ENCODE results near the gene CREB3. TPM values are rescaled to one million over a fixed set of nuclear protein-coding genes. Genes with fewer than 3 reads are reported as not detected.

CREB3 gene
- total RNA-seq, 1 experiment from 2014 or later = 26.5 TPM

- H3K27me3 Mint-ChIP-seq (ENCODE audit: unreplicated experiment) = no peaks in the 10 kb centered on the region
- no peak overlapping the region for H3K4me3 Mint-ChIP-seq (ENCODE audit: low read depth, unreplicated experiment)
- no peak for TF ChIP-seq CTCF (IDR thresholded peaks at IDR 0.05; ENCODE audit: unreplicated experiment)
Measured at GRCh38 chr9:35771534-35771933, 39.1 kb downstream of the CREB3 start.

GRCh38 chr9:35771943-35772342 is 39.5 kb downstream of the CREB3 start:
- peaks cover 7% of the 10 kb centered on the region for H3K4me1 Mint-ChIP-seq (ENCODE audit: low read depth, unreplicated experiment)
- H3K27ac Mint-ChIP-seq (ENCODE audit: unreplicated experiment) = no peak overlapping the region
- H3K36me3 Mint-ChIP-seq (ENCODE audit: insufficient read depth, unreplicated experiment) = peaks cover 4% of the 10 kb centered on the region
- intact Hi-C loops (cut with micrococcal nuclease; ENCODE audit: unreplicated experiment) = no loop called here
- BruUV-seq (replicated peaks) = no TSS peak
- CTCF ChIA-PET = no interaction called here
- no peak for TF ChIP-seq CTCF (IDR thresholded peaks at IDR 0.05; ENCODE audit: unreplicated experiment)
- no peaks in the 10 kb centered on the region for H3K9me3 Mint-ChIP-seq (ENCODE audit: low read depth, unreplicated experiment)
- H3K4me3 Mint-ChIP-seq (ENCODE audit: low read depth, unreplicated experiment) = no peak overlapping the region
- DNase-seq = peak; percentile 26
- no peaks in the 10 kb centered on the region for H3K27me3 Mint-ChIP-seq (ENCODE audit: unreplicated experiment)

More at GRCh38 chr9:35771534-35771933, 39.1 kb downstream of the CREB3 start:
- Mint-ChIP-seq H3K36me3 (ENCODE audit: insufficient read depth, unreplicated experiment) (peaks cover 4% of the 10 kb centered on the region), H3K9me3 (ENCODE audit: low read depth, unreplicated experiment) (no peaks in the 10 kb centered on the region), H3K27ac (ENCODE audit: unreplicated experiment) (no peak overlapping the region), H3K4me1 (ENCODE audit: low read depth, unreplicated experiment) (peaks cover 7% of the 10 kb centered on the region)
- CTCF ChIA-PET = no interaction called here
- DNase-seq = peak; percentile 34
- intact Hi-C loops (cut with micrococcal nuclease; ENCODE audit: unreplicated experiment) = no loop called here
- BruUV-seq (replicated peaks) = no TSS peak

DNA sequence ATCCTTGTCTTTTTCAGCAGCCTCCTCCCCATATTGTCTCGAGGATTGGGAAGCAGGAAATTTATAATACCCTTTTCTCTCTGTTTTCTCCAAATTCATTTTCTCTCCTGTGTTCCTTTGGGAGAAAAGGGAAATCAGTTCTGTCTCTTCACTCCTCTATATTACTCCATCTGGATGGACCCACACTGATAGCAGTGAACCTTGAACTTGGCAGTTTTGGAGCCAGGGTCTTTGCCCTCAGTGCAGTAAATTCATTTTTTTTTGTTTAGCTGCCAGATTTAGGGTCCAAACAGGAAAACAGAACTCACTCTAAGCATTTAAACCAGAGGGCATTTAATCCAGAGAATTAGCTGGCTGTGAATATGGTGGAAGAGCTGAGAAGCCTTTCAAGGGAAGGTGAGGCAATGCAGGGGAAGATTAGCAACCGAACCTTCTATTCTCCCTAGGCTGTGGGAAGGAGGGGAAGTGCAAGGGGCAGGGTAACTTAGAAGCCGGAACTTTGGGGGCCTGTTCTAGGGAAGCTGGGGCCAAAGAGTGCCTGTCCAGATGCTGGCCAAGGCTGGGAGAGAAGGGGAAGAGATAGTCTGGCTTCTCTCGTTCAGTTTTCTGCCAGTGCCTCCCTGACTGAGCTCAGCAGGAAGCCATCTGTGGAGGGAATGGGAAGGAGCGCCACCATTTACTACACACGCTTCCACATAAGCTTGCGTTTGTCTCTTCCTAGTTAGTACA is 42.6 kb downstream of the CREB3 start:
- no TSS peak for BruUV-seq (replicated peaks)
- TF ChIP-seq CTCF (IDR thresholded peaks at IDR 0.05; ENCODE audit: unreplicated experiment) = no peak
- H3K36me3 Mint-ChIP-seq (ENCODE audit: insufficient read depth, unreplicated experiment) = peaks cover 8% of the 10 kb centered on the region

GRCh38 chr9:35776018-35776417 is 43.6 kb downstream of the CREB3 start:
- CTCF ChIA-PET = no interaction called here
- no peak overlapping the region for H3K27ac Mint-ChIP-seq (ENCODE audit: unreplicated experiment)
- BruUV-seq (replicated peaks) = no TSS peak
- H3K9me3 Mint-ChIP-seq (ENCODE audit: low read depth, unreplicated experiment) = no peaks in the 10 kb centered on the region
- DNase-seq = no peak
- no peaks in the 10 kb centered on the region for H3K27me3 Mint-ChIP-seq (ENCODE audit: unreplicated experiment)
- H3K4me1 Mint-ChIP-seq (ENCODE audit: low read depth, unreplicated experiment) = peaks cover 7% of the 10 kb centered on the region
- H3K36me3 Mint-ChIP-seq (ENCODE audit: insufficient read depth, unreplicated experiment) = peaks cover 8% of the 10 kb centered on the region
- no peak overlapping the region for H3K4me3 Mint-ChIP-seq (ENCODE audit: low read depth, unreplicated experiment)
- TF ChIP-seq CTCF (IDR thresholded peaks at IDR 0.05; ENCODE audit: unreplicated experiment) = no peak
- intact Hi-C loops (cut with micrococcal nuclease; ENCODE audit: unreplicated experiment) = no loop called here

More for the DNA sequence above, 42.6 kb downstream of the CREB3 start:
- intact Hi-C loops (cut with micrococcal nuclease; ENCODE audit: unreplicated experiment) = no loop called here
- CTCF ChIA-PET = no interaction called here
- Mint-ChIP-seq H3K27ac (ENCODE audit: unreplicated experiment) (peak overlapping the region; percentile 67), H3K4me3 (ENCODE audit: low read depth, unreplicated experiment) (no peak overlapping the region), H3K27me3 (ENCODE audit: unreplicated experiment) (no peaks in the 10 kb centered on the region), H3K9me3 (ENCODE audit: low read depth, unreplicated experiment) (no peaks in the 10 kb centered on the region), H3K4me1 (ENCODE audit: low read depth, unreplicated experiment) (peaks cover 7% of the 10 kb centered on the region)
- no peak for DNase-seq

Data from Calu3 (cell line).